ENCODE data around the gene RPS6KA5.

GRCh38 chr14:90894241-90894640 lies 166.2 kb downstream of the RPS6KA5 start:
- TF ChIP-seq CTCF (IDR thresholded peaks at IDR 0.05) (no peak), POLR2A (IDR thresholded peaks at IDR 0.05) (no peak)

Measured in uterus (tissue), 2 donors.